Raji (cell line): ENCODE measurements around the gene TTC31.

ENCODE experiments used
- POLR2A ChIP-seq: IDR thresholded peaks from 2 replicates; pipeline ENCODE4 v1.6.1; 2011; ENCODE audit warnings: low read depth, low read length, control low read depth; ENCODE audit not compliant: insufficient read depth

TTC31 gene

DNA sequence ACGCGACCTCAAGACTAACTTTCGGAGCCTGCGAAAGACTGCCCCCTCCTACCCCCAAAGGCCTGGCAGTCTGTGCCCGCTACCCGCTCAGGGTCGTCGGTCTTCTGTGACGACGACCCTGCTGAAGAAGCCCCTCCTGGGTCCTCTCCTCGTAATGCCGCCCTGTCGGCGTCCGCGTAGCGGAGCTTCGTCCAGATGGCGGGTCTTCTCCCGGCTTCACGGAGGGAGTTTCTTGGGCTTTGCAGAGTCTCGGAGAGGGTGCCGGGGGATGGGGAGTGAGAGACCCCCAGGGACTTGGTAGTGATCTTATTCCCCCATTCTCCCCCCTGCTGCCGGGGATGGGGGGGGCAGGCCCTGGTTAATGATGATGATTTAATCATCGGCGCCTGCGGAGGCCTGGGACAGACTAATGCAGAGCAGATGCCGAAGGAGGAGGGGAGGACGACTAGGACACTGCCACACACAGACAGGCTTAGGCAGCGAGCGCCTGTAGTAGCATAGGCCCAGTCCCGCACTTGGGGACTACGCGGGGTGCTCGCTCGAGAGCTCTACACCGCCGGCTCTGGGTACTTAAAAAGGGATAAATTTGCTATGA is 25.1 kb downstream of the TTC31 start:
- no peak for TF ChIP-seq POLR2A

DNA sequence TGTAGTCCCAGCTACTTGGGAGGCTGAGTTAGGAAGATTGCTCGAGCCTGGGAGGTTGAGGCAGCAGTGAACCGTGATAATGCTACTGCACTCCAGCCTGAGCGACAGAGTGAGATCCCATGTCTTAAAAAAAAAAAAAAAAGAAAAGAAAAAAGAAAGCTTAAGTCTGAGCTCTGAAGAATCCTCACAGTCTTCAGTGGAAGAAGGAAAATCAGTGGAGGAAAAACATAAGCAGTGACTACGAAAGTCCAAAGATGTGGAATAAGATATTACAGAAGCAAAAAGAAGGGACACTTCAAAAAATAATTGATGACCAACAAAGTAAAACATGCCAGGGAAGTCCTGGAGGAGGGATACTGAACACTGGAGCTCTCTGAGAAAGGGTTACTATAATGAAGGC is 27.4 kb downstream of the TTC31 start:
- no peak for TF ChIP-seq POLR2A

DNA sequence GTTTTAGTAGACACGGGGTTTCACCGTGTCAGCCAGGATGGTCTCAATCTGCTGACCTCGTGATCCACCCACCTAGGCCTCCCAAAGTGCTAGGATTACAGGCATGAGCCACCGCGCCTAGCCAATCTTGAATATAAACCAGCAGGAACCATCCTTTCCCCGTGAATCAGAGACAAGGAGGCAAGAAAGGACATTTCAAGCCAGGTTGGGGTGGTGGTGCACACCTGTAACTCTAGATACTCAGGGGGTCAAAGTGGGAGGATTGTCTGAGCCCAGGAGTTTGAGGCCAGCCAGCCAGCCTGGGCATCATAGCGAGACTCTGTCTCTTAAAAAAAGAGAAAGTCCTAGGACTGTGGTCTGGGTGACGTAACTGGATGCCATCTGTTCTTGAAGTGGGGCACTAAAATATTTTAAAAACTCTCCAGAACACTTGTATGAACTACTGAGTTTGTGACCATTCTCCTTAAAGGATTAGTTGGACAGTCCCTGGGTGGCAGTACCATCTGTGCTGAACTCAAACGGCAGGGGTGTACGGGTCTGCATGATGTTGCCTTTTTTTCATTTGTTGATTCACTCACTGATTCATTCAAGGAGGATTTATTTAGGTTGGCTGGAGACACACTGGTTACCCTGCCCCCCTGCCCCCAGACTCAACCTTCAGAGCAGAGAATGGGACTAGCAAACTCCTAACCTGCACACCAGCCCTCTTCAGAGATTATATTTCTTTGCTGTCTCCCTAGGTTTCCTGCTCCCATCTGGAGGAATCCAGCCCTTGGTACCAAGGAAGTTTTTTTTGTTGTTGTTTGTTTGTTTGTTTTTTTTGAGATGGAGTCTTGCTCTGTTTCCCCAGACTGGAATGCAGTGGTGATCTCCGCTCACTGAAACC is 28.5 kb downstream of the TTC31 start:
- no peak for TF ChIP-seq POLR2A

DNA sequence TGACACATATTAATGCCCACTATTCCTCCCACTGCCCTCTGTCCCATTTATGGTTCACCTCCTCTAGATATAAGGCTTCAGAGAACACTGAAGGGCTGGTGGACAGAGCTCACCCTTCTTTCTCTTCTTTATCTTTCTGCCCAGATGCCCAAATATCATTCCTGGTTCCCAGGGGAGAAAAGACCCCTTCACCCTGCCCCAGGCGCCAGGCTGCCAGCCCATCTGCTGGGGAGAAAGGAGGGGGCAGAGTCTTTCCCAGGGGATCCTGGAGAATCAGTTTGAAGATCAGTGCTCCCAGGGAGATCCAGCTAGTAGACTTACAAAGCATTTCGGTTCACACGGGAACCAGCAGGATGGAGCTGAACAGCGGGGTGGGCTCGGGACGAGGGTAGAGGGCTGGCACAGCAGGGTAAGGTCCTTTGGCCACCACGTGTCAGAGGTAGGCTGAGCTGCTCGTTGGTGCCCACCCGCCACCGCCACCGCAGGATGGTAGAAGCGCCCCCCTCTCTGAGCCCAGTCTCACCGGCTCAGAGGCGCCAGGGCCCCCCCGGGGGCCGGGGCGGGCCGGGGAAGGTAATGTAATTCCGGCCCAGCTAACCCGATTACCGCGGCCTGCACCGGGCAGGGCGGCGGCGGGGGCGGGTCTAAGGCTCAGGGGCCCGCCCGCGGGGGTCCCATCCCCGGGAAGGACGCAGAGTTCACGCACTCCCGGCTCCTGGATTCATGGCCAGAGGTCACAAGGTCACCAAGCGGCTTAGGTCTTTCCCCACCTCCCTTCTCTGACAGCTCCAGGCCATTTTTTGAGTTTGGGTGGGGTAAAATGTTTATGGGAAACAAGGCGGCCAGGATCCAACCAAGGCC is 30.1 kb downstream of the TTC31 start:
- no peak for TF ChIP-seq POLR2A

GRCh38 chr2:74513605-74514367 is 30.9 kb downstream of the TTC31 start:
- no peak for TF ChIP-seq POLR2A

DNA sequence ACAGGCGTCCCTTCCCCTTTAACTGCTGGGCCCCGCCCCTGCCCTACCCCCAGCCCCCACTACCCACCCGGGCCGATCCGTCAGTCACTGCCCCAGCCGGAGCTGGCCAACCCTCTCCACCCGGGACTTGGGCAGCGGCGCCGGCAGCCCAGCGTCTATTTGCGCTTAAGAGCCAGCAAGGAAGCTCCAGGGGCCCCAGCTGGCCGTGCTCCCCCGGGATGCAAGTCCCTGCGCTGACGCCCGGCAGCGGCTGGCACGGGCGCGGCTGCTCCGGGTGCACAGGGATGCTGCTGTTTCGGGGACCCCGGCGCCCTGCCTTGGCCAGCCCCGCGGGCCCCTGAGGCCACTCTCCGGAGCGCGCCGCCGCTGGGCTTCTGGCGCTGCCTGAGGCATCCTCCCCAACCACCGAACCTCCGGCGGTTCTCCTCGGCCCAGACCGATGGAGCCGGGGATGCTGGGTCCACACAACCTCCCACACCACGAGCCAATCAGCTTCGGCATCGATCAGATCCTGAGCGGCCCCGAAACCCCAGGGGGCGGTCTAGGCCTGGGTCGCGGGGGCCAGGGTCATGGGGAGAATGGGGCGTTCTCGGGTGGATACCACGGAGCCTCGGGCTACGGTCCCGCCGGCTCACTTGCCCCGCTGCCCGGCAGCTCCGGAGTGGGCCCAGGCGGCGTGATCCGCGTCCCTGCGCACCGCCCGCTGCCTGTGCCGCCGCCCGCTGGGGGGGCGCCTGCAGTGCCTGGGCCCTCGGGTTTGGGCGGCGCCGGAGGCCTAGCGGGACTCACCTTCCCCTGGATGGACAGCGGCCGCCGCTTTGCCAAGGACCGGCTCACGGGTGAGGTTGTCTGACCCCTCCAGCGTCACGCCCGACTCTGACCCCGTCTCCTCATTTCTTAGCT is 31.7 kb downstream of the TTC31 start, which contains the start of gene TLX2:
Gene TLX2 (plus strand): TSS at position 83 of the 903 bp plus-strand sequence. CDS start 357 bp downstream, at position 440.
- no peak for TF ChIP-seq POLR2A

DNA sequence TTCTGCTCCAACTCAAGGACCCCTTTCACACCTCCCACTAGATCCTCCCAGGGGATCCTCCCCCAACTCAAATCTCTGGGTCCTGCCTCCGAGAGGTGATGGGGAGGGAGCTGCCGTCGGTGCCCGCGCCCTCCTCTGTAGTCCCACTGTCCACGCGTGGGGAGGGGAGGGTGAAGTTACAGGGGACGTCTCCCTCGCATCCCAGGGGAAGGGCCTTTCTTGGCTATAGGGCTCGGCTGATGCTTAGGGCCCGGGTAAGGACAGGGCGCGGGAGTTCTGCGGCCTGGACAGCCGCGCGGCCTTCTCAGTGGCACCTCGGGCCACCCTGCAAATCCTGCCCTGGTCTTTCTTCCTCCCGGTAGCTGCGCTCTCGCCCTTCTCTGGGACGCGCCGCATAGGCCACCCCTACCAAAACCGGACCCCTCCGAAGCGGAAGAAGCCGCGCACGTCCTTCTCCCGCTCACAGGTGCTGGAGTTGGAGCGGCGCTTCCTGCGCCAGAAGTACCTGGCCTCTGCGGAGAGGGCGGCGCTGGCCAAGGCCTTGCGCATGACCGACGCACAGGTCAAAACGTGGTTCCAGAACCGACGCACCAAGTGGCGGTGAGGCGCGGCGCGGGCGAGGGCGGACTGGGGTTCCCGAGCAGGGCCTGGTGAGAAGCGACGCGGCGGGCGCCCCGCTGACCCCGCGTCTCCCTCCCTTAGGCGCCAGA is 32.5 kb downstream of the TTC31 start:
- no peak for TF ChIP-seq POLR2A

DNA sequence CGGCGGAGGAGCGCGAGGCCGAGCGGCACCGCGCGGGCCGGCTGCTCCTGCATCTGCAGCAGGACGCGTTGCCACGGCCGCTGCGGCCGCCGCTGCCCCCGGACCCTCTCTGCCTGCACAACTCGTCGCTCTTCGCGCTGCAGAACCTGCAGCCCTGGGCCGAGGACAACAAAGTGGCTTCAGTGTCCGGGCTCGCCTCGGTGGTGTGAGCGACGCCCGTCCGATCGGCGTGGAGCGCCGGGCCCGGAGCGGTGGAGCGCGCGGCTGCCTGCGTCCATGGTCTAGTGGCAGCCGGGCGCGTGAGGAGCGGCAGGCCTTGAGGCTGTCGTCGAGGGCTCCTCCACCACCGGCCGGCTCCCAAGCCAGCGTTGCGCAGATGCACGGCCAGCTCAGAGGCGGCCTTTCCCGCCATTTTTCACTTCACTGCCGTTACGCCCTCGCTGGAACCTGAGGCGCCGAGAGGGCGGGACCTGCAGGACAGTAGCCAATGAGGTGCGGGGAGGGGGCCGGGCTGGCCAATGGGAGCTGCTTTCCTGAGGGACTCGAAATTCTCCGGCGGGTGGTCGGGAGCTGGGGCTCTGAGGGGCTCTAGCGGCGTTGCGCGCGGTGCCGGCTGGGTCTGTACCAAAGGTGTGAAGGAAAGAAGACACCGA is 33.2 kb downstream of the TTC31 start:
- no peak for TF ChIP-seq POLR2A

DNA sequence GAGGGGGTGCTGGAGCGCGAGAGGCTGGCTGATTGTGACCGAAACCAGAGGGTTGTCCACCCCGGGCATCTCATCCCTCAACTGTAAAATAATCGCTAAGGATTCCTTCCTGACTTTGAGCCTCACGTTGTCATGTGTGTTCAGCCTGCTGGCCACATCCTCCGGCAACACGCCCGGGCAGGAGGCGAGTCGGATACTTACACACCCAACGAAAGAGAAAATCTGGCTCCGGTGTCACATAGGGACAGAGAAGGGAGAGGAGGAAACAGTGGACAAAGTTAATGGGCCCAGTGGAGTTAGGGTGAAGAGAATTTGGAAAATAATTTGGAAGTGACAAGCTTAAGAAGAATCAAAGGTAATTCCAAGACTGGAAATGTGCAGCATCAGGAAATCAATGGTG is 33.8 kb downstream of the TTC31 start:
- no peak for TF ChIP-seq POLR2A

DNA sequence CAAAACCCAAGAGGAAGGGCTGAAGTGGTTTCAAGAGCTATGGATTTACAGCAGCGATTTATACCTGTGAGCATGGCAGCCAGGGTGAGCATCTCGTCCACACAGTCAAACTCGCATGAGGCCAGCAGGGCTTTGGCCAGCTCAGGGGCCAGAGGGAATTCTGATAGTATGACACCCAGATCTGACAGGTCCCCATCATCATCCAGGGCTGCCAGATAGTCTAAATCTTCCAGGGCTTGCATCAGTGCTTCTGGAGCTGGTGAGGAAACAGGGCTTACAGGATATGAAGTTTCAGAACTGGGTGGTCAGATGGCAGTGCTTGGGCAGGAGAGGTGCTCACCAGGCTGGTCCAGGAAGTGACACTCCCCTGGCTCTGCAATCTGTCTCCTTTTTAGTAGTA is 39.6 kb downstream of the TTC31 start:
- no peak for TF ChIP-seq POLR2A

DNA sequence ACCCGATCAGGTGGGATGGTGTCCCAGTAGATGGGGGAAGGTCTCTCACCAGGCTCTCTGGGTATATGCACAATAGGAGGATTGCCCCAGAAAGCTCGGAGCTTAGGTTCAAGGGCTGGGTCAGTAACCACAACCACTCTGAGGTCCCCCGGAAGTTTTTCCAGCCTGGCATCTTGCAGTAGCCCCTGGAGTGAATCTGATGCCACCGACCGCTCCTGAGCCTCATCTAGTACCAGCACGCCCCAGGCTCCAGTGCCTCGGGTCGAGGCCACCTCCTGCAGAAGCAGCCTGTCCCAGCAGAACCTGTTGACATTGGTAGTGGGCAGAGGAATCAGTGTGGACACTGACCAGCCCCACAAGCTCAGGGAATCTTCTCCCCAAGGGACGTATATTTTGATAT is 41.1 kb downstream of the TTC31 start:
- TF ChIP-seq POLR2A, result no peak

DNA sequence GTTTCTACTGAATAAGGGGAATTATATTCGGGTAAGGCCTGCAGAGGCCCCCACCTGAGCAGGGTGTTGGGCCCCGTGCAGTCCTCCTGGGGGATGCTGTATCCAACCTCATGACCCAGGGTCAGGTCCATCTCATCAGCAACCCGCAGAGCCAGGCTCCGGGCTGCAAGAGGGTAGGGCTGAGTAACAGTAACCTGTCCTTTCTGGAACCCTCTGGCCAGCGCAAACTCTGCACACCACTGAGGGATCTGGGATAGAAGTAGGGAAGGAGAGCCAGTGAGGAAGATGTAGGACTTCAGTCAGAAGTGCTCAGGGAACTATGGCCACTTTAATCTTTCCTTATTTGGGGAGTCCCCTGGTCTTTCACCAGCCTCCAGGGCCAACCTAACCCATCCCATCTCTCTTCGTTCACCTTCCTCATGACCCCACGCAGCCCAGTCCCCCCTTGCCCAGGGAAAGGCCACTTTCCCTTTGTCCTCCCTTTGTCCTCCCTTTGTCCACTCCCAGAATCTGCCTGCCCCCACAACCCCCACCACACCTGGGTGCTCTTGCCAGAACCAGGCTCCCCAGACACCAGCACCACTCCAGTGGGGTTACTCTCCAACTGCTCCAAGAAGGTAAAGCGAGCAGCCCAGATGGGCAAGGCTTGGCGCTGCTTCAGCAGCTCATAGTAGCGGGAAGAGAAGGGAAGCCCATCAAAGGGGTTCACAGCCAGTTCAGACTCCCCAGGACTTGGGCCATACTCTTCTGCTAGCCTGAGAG is 42.3 kb downstream of the TTC31 start:
- TF ChIP-seq POLR2A, result no peak
